Nephron (organoid): Measurements from ENCODE around the gene FAM170B.

Source experiments
- H3K27ac Mint-ChIP-seq, 3 experiments: 2 replicates each; pipeline ENCODE4 v1.8.0; 2020; ENCODE audit warnings: mixed read lengths in 3 of 3, mild to moderate bottlenecking in 2 of 3, moderate library complexity in 1 of 3
- H3K27me3 Mint-ChIP-seq: 2 replicates; pipeline ENCODE4 v1.8.0; 2021; ENCODE audit warnings: low read depth, mild to moderate bottlenecking, moderate library complexity, mixed read lengths
- H3K36me3 Mint-ChIP-seq: 2 replicates; pipeline ENCODE4 v1.8.0; 2020; ENCODE audit warnings: low read depth, mixed read lengths
- H3K4me1 Mint-ChIP-seq: 2 replicates; pipeline ENCODE4 v1.8.0; 2020; ENCODE audit warnings: mixed read lengths
- H3K4me3 Mint-ChIP-seq, 3 experiments: 2 replicates each; pipeline ENCODE4 v1.8.0; 2020; ENCODE audit warnings: mild to moderate bottlenecking in 3 of 3, mixed read lengths in 3 of 3, moderate library complexity in 2 of 3
- H3K9me3 Mint-ChIP-seq: 2 replicates; pipeline ENCODE4 v1.8.0; 2020; ENCODE audit warnings: mixed read lengths
- TF ChIP-seq, protein P1 (sequence below), 3 experiments: fragments of 200-600 bp; sonication (generic); IDR thresholded peaks; one replicate each; pipeline ENCODE4 v1.5.0; 2021; ENCODE audit warnings: antibody characterized with exemption in 3 of 3; ENCODE audit not compliant: unreplicated experiment in 3 of 3

FAM170B gene

DNA sequence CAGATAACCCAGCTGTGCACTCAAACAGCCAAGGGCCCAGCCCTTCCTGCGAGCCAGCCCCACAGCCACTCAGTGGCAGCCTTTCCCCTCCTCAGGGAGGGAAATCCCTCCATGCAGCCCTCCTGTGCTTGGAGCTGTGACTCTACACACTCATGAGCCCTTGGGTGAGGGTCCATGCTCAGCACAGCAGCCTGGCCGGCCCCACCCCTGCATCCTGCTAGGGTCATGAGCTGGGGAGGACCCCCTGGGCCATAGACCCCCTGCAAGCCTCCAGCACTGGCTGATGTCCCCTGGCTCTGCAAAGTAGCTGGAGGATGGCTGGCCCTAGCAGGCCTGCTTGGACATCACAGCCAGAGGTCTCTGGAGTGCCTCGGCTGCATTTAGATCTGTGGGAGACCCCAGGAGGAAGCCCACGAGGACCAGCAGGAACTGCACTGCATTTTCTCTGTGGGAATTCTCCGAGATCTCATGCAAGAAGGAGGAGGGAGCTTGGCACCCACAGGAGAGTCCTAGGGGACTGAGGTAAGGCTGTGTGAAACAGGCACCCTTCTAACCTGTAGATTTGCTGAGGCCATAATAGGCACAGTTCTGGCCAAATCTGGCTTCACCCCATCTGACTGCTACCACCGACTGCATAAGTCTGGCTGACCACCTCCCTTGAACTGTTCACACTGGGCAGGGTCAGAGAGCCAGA lies 37.0 kb upstream of the FAM170B start:
- Mint-ChIP-seq H3K9me3 (no peaks in the 10 kb centered on the region), H3K4me3 (no peak overlapping the region), H3K27me3 (peaks cover 4% of the 10 kb centered on the region), H3K36me3 (no peaks in the 10 kb centered on the region), H3K4me1 (peaks cover 13% of the 10 kb centered on the region), H3K27ac (no peak overlapping the region)
- TF ChIP-seq, protein P1, sequence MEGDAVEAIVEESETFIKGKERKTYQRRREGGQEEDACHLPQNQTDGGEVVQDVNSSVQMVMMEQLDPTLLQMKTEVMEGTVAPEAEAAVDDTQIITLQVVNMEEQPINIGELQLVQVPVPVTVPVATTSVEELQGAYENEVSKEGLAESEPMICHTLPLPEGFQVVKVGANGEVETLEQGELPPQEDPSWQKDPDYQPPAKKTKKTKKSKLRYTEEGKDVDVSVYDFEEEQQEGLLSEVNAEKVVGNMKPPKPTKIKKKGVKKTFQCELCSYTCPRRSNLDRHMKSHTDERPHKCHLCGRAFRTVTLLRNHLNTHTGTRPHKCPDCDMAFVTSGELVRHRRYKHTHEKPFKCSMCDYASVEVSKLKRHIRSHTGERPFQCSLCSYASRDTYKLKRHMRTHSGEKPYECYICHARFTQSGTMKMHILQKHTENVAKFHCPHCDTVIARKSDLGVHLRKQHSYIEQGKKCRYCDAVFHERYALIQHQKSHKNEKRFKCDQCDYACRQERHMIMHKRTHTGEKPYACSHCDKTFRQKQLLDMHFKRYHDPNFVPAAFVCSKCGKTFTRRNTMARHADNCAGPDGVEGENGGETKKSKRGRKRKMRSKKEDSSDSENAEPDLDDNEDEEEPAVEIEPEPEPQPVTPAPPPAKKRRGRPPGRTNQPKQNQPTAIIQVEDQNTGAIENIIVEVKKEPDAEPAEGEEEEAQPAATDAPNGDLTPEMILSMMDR (IDR thresholded peaks at IDR 0.05; ENCODE audit: unreplicated experiment in 3 of 3): no peak

DNA sequence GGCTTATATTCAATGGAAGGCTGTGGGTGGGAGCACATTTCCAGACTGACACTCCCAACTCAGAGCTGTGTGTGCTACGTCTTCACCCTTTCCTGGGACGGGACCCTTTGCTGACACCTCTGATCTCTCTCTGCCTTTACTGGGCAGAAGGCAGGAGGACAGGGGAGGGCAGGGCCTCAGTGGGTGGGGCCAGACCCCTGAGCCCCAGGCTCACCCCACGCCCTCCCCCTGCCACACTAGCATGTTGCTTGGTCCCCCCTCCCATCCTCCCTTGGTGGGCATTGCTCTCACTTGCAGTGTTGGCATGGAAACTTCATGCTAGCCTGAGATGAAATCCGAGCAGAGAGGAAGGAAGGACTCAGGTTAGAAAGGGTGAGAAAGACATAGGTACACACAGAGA lies 36.0 kb upstream of the FAM170B start:
- Mint-ChIP-seq H3K36me3 (no peaks in the 10 kb centered on the region), H3K27ac (no peak overlapping the region), H3K9me3 (no peaks in the 10 kb centered on the region), H3K27me3 (peaks cover 5% of the 10 kb centered on the region), H3K4me1 (peaks cover 13% of the 10 kb centered on the region), H3K4me3 (no peak overlapping the region)
- TF ChIP-seq, protein P1 (IDR thresholded peaks at IDR 0.05; ENCODE audit: unreplicated experiment in 3 of 3): no peak

DNA sequence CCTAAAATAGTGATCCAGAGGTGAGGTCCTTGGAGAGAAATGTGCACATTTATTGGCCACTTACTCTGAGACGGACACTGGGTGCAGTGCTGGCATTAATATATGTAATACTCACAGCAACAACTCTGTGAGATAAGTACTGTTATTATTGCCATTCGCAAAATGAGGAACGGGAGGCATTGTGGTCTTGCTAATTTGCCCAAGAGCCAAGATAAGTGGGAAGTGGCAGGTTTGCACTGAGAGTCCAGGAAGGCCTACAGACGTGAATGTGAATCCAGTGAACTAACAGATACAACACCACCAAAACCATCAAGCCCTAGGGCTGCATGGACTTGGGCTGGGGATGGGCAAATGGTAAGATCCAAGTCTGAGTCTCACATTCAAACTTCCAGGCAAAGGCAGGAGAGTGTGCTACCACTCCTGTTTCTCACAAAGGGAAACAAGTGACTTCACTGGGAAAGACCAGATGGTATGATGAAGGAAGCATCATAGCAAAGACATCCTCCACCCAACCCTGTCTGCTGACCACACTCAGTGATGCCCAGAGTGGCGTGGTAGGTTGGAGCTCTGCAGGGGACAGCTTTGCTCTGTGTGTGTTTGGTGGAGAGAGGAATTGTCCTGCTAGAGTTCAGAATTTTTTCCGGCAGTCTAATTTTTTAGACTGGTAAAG lies 35.1 kb upstream of the FAM170B start:
- Mint-ChIP-seq H3K27ac (no peak overlapping the region), H3K9me3 (no peaks in the 10 kb centered on the region), H3K27me3 (peaks cover 11% of the 10 kb centered on the region), H3K4me3 (no peak overlapping the region), H3K36me3 (no peaks in the 10 kb centered on the region), H3K4me1 (peaks cover 17% of the 10 kb centered on the region)
- TF ChIP-seq, protein P1 (IDR thresholded peaks at IDR 0.05; ENCODE audit: unreplicated experiment in 3 of 3): no peak

DNA sequence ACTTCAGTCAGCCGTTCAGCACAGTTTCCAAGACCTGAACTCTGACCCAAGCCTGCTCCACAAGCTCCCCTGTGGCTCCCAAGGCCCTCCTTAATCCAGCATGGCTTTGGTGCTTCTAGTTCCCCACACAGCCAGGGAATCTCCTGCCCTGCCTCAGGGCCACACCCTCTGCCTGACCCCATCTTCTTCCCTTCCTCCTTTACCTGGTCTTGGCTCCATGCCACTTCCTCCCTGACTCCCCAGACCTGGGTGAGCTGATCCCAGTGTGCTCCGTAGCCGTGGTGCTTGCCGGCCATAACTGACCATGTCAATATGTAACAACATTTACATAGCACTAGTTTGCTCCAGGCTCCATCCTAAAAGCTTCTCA lies 34.3 kb upstream of the FAM170B start:
- TF ChIP-seq, protein P1 (IDR thresholded peaks at IDR 0.05; ENCODE audit: unreplicated experiment in 3 of 3): no peak
- Mint-ChIP-seq H3K9me3 (no peaks in the 10 kb centered on the region), H3K4me3 (no peak overlapping the region), H3K36me3 (no peaks in the 10 kb centered on the region), H3K27me3 (peaks cover 11% of the 10 kb centered on the region), H3K27ac (no peak overlapping the region), H3K4me1 (peaks cover 17% of the 10 kb centered on the region)

DNA sequence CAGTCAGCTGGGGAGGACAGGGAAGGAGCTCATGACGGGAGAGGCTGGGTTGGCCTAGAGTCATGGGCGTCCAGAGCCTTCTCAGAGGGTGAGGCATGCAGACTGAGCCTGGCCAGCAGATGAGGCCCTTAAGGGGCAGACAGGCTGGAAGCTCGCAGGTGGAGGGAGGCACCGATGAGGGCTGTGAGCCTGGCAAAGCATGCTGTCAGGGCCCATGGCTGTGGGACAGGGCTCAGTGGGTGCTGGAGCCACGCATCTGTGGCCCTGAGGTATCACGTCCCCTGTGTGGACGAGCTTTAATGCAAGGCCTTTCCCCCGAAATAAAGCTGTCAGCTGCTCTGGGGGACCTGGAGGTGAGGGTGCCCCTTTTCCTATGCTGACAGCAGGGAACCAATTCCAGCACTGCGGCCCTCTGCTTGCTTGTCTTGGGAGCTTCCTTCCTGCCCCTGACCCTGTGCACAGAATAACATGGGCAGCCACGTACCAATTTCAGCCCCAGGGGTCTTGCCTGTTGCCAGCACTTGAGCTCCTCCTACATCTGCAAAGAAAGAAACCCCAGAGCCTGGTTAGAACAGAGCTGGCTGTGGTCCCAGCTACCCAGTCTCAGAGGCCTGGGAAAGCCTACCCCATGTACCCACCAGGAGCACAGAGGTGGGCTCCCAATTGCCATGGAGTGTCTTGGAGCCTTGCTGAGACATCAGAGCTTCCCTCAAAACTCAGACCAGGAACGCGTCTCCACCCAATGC lies 33.8 kb upstream of the FAM170B start:
- no peak overlapping the region for H3K4me3 Mint-ChIP-seq
- no peaks in the 10 kb centered on the region for H3K9me3 Mint-ChIP-seq
- H3K27ac Mint-ChIP-seq: no peak overlapping the region
- H3K36me3 Mint-ChIP-seq: no peaks in the 10 kb centered on the region
- H3K27me3 Mint-ChIP-seq: peaks cover 11% of the 10 kb centered on the region
- TF ChIP-seq, protein P1 (IDR thresholded peaks at IDR 0.05; ENCODE audit: unreplicated experiment in 3 of 3): no peak
- peaks cover 17% of the 10 kb centered on the region for H3K4me1 Mint-ChIP-seq
